CD4-positive, alpha-beta T cell treated with Interleukin-1 beta for 1 hour (primary cell): ENCODE results near the gene PNPLA1.

Experiments
- DNase-seq, 2 donors: peaks; one replicate each; pipeline ENCODE4 v3.0.0-alpha.2; 2020 to 2022

The PNPLA1 gene

DNA sequence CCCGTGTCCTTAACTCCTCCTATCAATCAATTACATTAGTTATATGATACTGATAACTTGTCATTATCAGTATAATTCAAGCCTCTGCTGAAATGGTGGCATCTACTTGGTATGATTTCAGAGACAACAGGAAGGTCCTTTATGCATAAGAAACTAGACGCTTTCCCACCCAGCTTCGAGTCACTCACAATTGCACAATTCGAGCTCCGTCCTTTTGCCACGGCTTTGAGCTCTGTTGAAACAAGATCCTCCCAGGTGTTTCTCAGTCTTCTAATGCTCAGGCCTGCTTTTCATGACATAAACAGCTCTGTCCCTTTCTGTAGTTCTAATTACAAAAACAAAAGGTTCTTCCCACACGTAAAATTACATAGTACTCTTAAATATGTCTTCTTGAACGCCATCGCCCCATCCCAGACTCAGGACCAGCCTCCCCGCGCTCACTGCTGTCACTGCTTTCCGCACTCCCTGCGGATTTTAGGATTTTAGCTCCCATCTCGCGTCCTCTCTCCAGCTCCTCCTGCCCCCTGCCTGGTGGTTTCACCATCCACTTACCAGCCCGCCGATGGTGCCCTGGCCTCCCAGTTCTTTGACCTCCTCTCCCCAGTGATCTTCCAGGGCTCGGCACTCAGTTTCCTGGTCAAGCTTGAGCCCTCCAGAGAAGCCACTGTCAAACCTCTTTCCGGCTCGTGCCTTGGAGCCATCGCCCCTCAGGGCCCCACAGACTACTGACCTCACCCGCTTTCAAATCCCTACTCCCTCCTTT, 23.2 kb upstream of the PNPLA1 start:
- DNase-seq: no peak

- no peak for DNase-seq
These were observed 22.2 kb upstream of the PNPLA1 start for GRCh38 chr6:36247693-36248092.

- no peak for DNase-seq
These were observed 20.9 kb upstream of the PNPLA1 start for GRCh38 chr6:36248980-36249379.

- no peak for DNase-seq
These were observed 20.3 kb upstream of the PNPLA1 start for GRCh38 chr6:36249536-36249935.

GRCh38 chr6:36252005-36252404, 17.9 kb upstream of the PNPLA1 start:
- DNase-seq: no peak

DNA sequence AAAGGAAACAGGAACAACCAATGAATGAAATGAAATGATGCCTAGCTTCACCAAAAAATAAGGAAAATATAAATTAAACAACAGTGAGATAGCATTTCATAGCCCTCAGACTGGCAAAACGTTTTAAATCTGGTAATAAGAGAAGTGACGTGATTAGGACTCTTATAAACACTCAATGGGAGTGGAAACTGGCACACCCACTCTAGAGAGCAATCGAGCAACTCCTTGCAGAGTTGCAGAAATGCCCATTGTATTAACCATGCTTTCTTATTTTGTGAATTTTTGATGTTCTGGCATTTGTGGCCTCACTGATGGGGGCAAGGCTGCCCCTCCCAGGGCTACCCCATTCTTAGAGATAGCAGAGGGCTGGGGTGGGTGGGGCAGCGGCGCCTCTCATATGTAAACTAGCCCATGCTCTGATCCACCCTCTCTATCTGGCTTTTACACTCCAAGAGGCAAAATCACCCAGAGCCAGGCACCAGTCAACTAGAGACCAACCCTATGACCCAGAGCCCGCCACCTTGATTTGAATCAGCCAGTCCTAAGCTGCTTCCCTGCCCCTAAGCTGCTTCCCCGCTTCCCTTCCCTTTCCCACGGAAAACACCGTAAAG, 6.4 kb upstream of the PNPLA1 start:
- DNase-seq: no peak

- DNase-seq: no peak
These were observed 4.1 kb upstream of the PNPLA1 start for GRCh38 chr6:36265744-36266143.

- DNase-seq: no peak
These were observed 2.8 kb upstream of the PNPLA1 start for GRCh38 chr6:36266913-36267644.

DNA sequence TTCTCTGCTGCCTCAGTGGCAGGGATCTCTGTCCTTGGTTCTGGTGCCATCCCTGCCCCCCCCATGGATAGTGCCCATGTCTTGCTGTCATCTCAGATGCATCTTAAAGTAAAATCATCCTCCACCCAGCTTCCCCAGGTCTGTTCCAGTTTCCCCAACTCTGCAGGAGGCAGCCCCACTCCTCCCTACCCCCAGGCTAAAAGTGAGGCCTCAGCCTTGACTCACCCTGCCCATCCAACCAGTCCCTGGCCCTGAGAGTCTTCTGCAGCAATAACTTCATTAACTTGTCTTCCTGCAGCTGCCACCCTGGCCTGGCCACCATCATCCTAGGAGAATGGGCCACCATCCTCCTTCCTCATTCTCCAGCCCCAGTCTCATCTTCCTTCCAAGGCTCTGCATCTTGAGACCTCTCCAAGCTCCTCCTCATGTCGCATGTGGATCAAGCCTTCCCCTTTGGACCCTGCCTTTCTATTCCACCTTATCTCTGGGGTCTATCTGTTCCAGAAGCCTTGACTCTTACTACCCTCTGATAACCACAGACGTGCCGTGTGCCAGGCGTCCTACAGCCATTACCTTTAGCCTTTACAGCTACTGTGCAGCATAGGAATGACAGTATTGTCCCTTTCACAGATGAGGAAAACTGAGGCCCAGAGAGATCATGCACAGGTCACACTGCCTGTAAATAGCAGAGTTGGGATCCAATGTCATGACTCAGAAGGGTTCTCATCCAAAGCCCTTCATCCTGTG, 2.0 kb upstream of the PNPLA1 start:
- DNase-seq: no peak

DNA sequence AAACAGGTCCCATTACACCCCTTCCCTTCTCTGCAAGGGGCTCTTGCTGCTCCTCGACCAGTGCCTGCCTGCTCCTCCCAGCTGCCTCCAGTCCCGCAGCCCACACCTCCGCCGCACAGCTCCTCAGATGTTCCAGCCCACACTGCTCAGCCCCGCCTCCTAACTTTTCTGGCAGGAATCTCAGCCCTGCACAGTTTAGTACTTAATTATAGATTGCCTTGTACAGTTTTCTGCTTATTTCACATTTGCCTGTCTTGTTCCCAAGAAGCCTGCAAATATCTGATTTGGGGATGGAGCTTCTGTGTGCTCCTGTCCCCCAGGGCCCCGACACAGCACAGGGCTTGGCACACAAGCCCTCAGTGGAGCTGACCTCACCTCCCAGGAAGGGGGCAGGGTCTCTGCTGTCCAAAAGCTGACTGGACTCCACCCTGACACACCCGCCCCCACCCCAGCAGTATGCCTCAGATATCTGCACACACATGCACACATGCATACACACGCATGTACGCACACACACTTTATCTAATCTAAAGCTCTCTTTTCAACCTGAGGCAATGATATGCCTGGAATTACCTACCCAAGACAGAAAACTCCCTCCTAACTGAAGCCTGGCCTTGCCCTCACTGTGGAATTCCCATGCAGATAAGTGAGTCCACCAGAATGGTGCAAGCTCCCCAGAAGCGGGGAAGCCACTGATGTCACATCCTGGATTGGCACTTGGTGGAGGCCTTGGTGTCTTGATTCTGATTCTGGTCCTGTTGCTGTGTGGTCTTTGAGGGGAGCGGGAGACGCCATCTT, 1.2 kb upstream of the PNPLA1 start:
- no peak for DNase-seq

DNA sequence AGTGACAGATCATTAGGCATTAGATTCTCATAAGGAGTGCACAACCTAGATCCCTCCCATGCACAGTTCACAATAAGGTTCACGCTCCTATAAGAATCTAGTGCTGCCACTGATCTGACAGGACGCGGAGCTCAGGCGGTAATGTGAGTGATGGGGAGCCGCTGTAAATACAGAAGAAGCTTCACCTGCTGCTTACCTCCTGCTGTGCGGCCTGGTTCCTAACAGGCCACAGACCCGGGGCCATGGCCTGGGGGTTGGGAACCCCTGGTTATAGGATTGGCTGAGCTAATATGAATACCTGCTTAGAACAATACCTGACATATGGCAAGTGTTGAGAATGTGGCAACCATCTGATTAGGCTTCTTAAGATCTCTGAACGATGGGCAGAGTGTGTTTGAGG, 2.4 kb downstream of the PNPLA1 start:
- DNase-seq: no peak

GRCh38 chr6:36273067-36273466, 3.2 kb downstream of the PNPLA1 start:
- no peak for DNase-seq

DNA sequence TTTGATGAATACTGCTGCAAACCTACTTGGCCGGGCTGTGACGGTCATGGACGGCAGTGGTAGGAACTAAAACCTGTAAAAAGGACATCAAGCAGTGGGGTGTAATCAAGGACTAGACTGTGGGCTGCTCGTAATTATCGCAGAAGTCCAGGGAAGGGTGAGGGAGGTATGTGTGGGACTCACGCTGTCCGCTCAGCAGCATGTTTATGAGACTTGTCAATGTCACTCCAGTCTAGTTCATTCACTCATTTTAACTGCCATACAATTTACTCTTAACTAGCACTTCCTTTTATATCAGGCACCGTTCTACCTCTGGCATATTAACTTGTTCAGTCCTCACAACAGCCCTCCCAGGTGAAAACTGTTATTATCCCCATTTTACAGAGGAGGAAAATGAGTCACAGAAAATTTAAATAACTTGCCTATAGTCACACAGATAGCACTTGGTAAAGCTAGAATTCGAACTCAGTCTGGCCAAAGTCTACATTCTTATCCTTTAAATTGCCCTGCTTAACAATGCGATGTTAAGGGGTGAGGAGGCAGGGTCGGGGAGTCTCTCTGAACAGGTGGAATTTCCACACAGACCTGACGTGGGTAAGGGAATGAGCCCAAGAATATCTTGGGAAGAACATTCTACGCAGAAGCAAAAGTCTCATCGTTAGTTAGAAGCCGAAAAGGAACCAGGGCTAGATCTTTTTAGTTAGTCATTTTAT, 4.1 kb downstream of the PNPLA1 start:
- DNase-seq: no peak

GRCh38 chr6:36276581-36277536, 7.0 kb downstream of the PNPLA1 start:
- no peak for DNase-seq

- DNase-seq: no peak
These were observed 8.1 kb downstream of the PNPLA1 start for GRCh38 chr6:36277946-36278470.

DNA sequence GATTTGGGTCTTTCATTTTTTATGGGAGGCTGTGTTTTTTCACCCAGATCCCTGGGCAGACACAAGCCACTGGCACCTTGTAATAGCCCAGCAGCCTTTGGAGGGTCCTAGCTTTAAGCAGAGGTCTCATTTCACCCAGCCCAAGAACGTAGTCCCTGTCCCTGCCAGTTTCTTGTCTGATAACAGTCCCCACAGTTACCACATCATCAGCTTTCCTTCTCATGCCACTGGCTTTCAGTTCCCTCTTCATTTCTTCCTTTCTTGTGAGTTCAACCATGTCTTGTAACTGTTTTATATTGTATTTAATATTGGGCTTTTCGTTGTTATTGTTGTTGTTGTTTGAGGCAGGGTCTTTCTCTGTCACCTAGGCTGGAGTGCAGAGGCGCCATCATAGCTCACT, 10.6 kb downstream of the PNPLA1 start:
- no peak for DNase-seq

GRCh38 chr6:36280983-36281382, 11.1 kb downstream of the PNPLA1 start:
- no peak for DNase-seq

DNA sequence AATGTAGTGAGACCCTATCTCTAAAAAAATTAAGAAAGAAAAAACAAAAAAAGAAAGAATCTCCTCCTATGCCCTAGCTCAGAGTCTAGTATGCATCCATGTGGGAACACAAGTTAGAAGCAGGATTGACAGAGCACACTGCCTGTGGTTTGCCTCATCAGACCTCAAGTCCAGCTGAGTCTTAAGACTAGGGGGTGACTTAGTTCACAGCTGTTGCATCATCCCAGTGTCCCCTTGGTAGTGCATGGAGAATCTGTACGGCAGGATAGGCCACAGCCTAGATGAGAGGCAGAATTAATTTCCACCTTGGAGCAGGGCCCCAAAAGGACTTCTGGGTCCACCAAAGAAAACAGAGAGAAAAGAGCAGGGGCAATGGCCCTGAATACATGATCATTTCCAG, 13.7 kb downstream of the PNPLA1 start:
- no peak for DNase-seq

GRCh38 chr6:36284359-36284758, 14.5 kb downstream of the PNPLA1 start:
- DNase-seq: no peak

DNA sequence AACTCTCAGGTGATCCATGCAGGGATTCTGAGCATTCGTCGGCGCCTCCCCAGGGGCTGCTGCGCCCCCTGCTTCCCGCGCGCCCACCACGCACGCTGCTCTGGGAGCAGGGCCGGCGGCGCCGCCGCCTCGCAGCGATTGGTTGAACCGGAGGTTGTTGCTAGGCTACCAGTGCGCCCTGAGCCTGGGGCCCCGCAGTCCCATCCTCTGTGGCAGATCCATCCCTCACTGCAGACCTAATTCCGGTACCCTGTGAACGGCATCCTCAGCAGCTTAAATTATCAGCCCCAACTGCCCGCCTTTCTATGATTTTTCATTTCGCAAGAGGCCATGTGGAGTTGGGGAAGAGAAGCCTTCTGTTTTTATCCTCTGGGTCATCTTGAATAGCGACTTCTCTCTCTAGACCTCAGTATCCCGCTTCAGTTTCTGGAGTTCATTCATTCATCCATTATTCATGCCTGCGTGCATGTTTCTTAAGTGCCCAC, 15.4 kb downstream of the PNPLA1 start:
- no peak for DNase-seq
